GM23338 (cell line): Measurements from ENCODE around the gene KRTAP5-3. TPM values are rescaled to one million over a fixed set of nuclear protein-coding genes. Genes with fewer than 3 reads are reported as not detected.

Experiments
- ATAC-seq: fragments of 200-7000 bp; cut with Tn5 transposase; 3 replicates; pipeline ENCODE4 v1.9.1; 2020
- DNase-seq: peaks from one replicate; pipeline ENCODE4 v3.0.0-alpha.2; 2015; ENCODE audit warnings: low spot score
- H2AFZ ChIP-seq: fragments of 200-600 bp; sonication (generic); 2 replicates; pipeline ENCODE4 v1.8.0; 2016; ENCODE audit warnings: antibody characterized with exemption, mild to moderate bottlenecking, moderate library complexity
- H3F3A ChIP-seq: fragments of 200-600 bp; sonication (generic); replicated peaks from 2 replicates; pipeline ENCODE4 v1.8.0; 2017; ENCODE audit warnings: antibody characterized with exemption, mixed run types, low read depth
- H3K27ac ChIP-seq: fragments of 200-600 bp; sonication (generic); 2 replicates; pipeline ENCODE4 v1.6.1; 2016; ENCODE audit warnings: low read depth
- H3K27me3 ChIP-seq: fragments of 200-600 bp; sonication (generic); 2 replicates; pipeline ENCODE4 v1.8.0; 2016; ENCODE audit warnings: mild to moderate bottlenecking, mixed run types, moderate library complexity; ENCODE audit not compliant: insufficient read depth
- H3K36me3 ChIP-seq: fragments of 200-600 bp; sonication (generic); 2 replicates; pipeline ENCODE4 v1.8.0; 2016; ENCODE audit warnings: mild to moderate bottlenecking; ENCODE audit not compliant: insufficient read depth
- H3K4me1 ChIP-seq: fragments of 200-600 bp; sonication (generic); 2 replicates; pipeline ENCODE4 v1.8.0; 2016; ENCODE audit warnings: mild to moderate bottlenecking, moderate library complexity; ENCODE audit not compliant: insufficient read depth
- H3K4me2 ChIP-seq: fragments of 200-600 bp; sonication (generic); 2 replicates; pipeline ENCODE4 v1.7.1; 2017; ENCODE audit warnings: mixed run types
- H3K4me3 ChIP-seq: fragments of 200-600 bp; sonication (generic); 2 replicates; pipeline ENCODE4 v1.6.1; 2016; ENCODE audit warnings: mixed run types
- H3K79me2 ChIP-seq: fragments of 200-600 bp; sonication (generic); replicated peaks from 2 replicates; pipeline ENCODE4 v1.8.0; 2017; ENCODE audit warnings: mild to moderate bottlenecking; ENCODE audit not compliant: insufficient read depth
- H3K9me2 ChIP-seq: fragments of 200-600 bp; sonication (generic); 2 replicates; pipeline ENCODE4 v1.8.0; 2017; ENCODE audit not compliant: insufficient read depth
- H4K20me1 ChIP-seq: fragments of 200-600 bp; sonication (generic); replicated peaks from 2 replicates; pipeline ENCODE4 v1.8.0; 2017; ENCODE audit warnings: mild to moderate bottlenecking; ENCODE audit not compliant: insufficient read depth
- H3K27ac Mint-ChIP-seq: 2 replicates; pipeline ENCODE4 v1.8.0; 2020; ENCODE audit warnings: inconsistent platforms, mild to moderate bottlenecking, moderate library complexity, mixed read lengths
- H3K27me3 Mint-ChIP-seq: 3 replicates; pipeline ENCODE4 v1.8.0; 2022; ENCODE audit warnings: low read depth, mild to moderate bottlenecking, moderate library complexity, mixed read lengths, inconsistent platforms; ENCODE audit not compliant: insufficient read depth, poor library complexity
- H3K36me3 Mint-ChIP-seq: 3 replicates; pipeline ENCODE4 v1.8.0; 2021; ENCODE audit warnings: low read depth, mild to moderate bottlenecking, inconsistent platforms, moderate library complexity, mixed read lengths
- H3K4me1 Mint-ChIP-seq: 3 replicates; pipeline ENCODE4 v1.8.0; 2020; ENCODE audit warnings: mild to moderate bottlenecking, inconsistent platforms, mixed read lengths
- H3K4me3 Mint-ChIP-seq: 3 replicates; pipeline ENCODE4 v1.8.0; 2021; ENCODE audit warnings: moderate library complexity, mild to moderate bottlenecking, inconsistent platforms, mixed read lengths
- H3K9me3 Mint-ChIP-seq: 3 replicates; pipeline ENCODE4 v1.8.0; 2020; ENCODE audit warnings: moderate library complexity, mild to moderate bottlenecking, inconsistent platforms, mixed read lengths
- CREB1 ChIP-seq: fragments of 250-450 bp; sonication (Bioruptor Pico); IDR thresholded peaks from 2 replicates; pipeline ENCODE4 v1.5.0; 2020; ENCODE audit warnings: low read depth, mild to moderate bottlenecking, moderate library complexity
- CTCF ChIP-seq, 2 experiments: fragments of 200-600 bp in 1 of 2; sonication (generic) in 1 of 2; conservative IDR thresholded peaks; 2 replicates each; pipeline versions ENCODE4 v1.5.1 to v1.6.1; 2016 to 2017; ENCODE audit warnings: antibody characterized with exemption in 2 of 2, low read depth in 2 of 2, mild to moderate bottlenecking in 2 of 2, moderate library complexity in 1 of 2
- ETS1 ChIP-seq: IDR thresholded peaks from 2 replicates; pipeline ENCODE4 v1.6.1; 2016; ENCODE audit warnings: antibody characterized with exemption
- EZH2 ChIP-seq: fragments of 200-600 bp; sonication (generic); IDR thresholded peaks from one replicate; pipeline ENCODE4 v1.8.0; 2017; ENCODE audit warnings: antibody characterized with exemption, mild to moderate bottlenecking, low read depth; ENCODE audit not compliant: unreplicated experiment
- EZH2phosphoT487 ChIP-seq: fragments of 200-600 bp; sonication (generic); IDR thresholded peaks from one replicate; pipeline ENCODE4 v1.8.1; 2018; ENCODE audit warnings: antibody characterized with exemption; ENCODE audit not compliant: unreplicated experiment
- JUNB ChIP-seq: IDR thresholded peaks from one replicate; pipeline ENCODE4 v1.6.1; 2016; ENCODE audit warnings: antibody characterized with exemption; ENCODE audit not compliant: unreplicated experiment
- NANOG ChIP-seq: IDR thresholded peaks from 2 replicates; pipeline ENCODE4 v1.6.1; 2016; ENCODE audit warnings: antibody characterized with exemption, borderline replicate concordance
- POLR2AphosphoS5 ChIP-seq: IDR thresholded peaks from 2 replicates; pipeline ENCODE4 v1.6.1; 2016; ENCODE audit warnings: antibody characterized with exemption, low read depth
- REST ChIP-seq: IDR thresholded peaks from one replicate; pipeline ENCODE4 v1.6.1; 2018; ENCODE audit warnings: antibody characterized with exemption; ENCODE audit not compliant: unreplicated experiment
- STAT1 ChIP-seq: IDR thresholded peaks from one replicate; pipeline ENCODE4 v1.6.1; 2016; ENCODE audit warnings: antibody characterized with exemption; ENCODE audit not compliant: unreplicated experiment
- ZNF114 ChIP-seq: fragments of 250-450 bp; sonication (Bioruptor Pico); IDR thresholded peaks from 2 replicates; pipeline ENCODE4 v1.5.0; 2020; ENCODE audit warnings: mild to moderate bottlenecking, moderate library complexity
- ZNF331 ChIP-seq: fragments of 250-450 bp; sonication (Bioruptor Pico); IDR thresholded peaks from 2 replicates; pipeline ENCODE4 v1.5.0; 2020; ENCODE audit warnings: low read depth, mild to moderate bottlenecking, moderate library complexity
- ZNF462 ChIP-seq: fragments of 250-450 bp; sonication (Bioruptor Pico); IDR thresholded peaks from 2 replicates; pipeline ENCODE4 v1.5.0; 2020; ENCODE audit warnings: mild to moderate bottlenecking, moderate library complexity
- polyA plus RNA-seq: library from polyadenylated mRNA; unstranded; fragments of >200 nt; fragmentation: Nextera tagmentation; extraction: Ambion mirVana; gene quantifications from 2 replicates; pipeline ENCODE4 v1.2.1, GENCODE V29; 2016
- total RNA-seq: library from RNA; depleted of rRNA; stranded (reverse); fragments of >200 nt; shearing (Covaris generic); gene quantifications from 2 replicates; pipeline ENCODE4 v1.2.3, GENCODE V29; 2014

Gene KRTAP5-3
- total and polyA plus RNA-seq, 2 experiments from 2014 or later = not detected

- H3K4me1 Mint-ChIP-seq = peaks cover 4% of the 10 kb centered on the region; the same call in 1 of the 3 replicates
- peaks cover 27% of the 10 kb centered on the region for H3K27me3 Mint-ChIP-seq
- Histone ChIP-seq H3K36me3 (no peaks in the 10 kb centered on the region), H3K4me3 (no peak overlapping the region), H3K9me2 (no peaks in the 10 kb centered on the region), H3K27me3 (no peaks in the 10 kb centered on the region), H3K4me2 (no peak overlapping the region), H3K4me1 (peaks cover 3% of the 10 kb centered on the region; the same call in 1 of the 2 replicates), H3F3A (no peaks in the 10 kb centered on the region), H3K79me2 (no peaks in the 10 kb centered on the region), H2AFZ (no peak overlapping the region), H3K27ac (no peak overlapping the region), H4K20me1 (no peaks in the 10 kb centered on the region)
- no peaks in the 10 kb centered on the region for H3K9me3 Mint-ChIP-seq
- TF ChIP-seq POLR2AphosphoS5 = no peak
- TF ChIP-seq EZH2 = no peak
- no peak for TF ChIP-seq STAT1
- TF ChIP-seq ZNF331 (CRISPR knock-in tag) = no peak
- no peak for TF ChIP-seq NANOG
- no peak for TF ChIP-seq ETS1
- no peak for TF ChIP-seq CTCF (conservative IDR thresholded peaks at IDR 0.05; ENCODE audit: low read depth in 2 of 2)
- TF ChIP-seq ZNF114 (CRISPR knock-in tag) = no peak
- no peak for TF ChIP-seq EZH2phosphoT487
- TF ChIP-seq REST = no peak
- TF ChIP-seq ZNF462 (CRISPR knock-in tag) = no peak
- no peak for TF ChIP-seq JUNB
- no peak for TF ChIP-seq CREB1 (CRISPR knock-in tag)
- no peak for ATAC-seq
- H3K4me3 Mint-ChIP-seq = no peak overlapping the region; the same call in 2 of the 3 replicates
- H3K27ac Mint-ChIP-seq = no peak overlapping the region
- no peaks in the 10 kb centered on the region; the same call in 2 of the 3 replicates for H3K36me3 Mint-ChIP-seq
- DNase-seq = no peak
These were observed 22.9 kb upstream of the KRTAP5-3 start for GRCh38 chr11:1631066-1631568.
